GM19351 (cell line): Measurements from ENCODE around the gene DLG2.
"Not testable (repeated sequence)": the region's sequence is repeated elsewhere in the genome, so short reads cannot be mapped to it uniquely, and the experiment has no call there.

Experiments used
- ATAC-seq: cut with Tn5 transposase; IDR thresholded peaks from one replicate; pipeline ENCODE4 v1.9.1; 2021; ENCODE audit warnings: mild to moderate bottlenecking, moderate library complexity; ENCODE audit not compliant: unreplicated experiment

DLG2 gene

GRCh38 chr11:84806354-84806753 is 820.8 kb downstream of the DLG2 start:
- ATAC-seq: no peak

- ATAC-seq: no peak
Observed at GRCh38 chr11:84804041-84804440, 823.1 kb downstream of the DLG2 start.

GRCh38 chr11:84800755-84801346 is 826.3 kb downstream of the DLG2 start:
- ATAC-seq: no peak

- no peak for ATAC-seq
Observed at GRCh38 chr11:84799112-84799511, 828.0 kb downstream of the DLG2 start.

GRCh38 chr11:84795698-84796097 is 831.4 kb downstream of the DLG2 start:
- ATAC-seq: no peak

GRCh38 chr11:84794663-84795443 is 832.3 kb downstream of the DLG2 start:
- ATAC-seq: no peak

GRCh38 chr11:84793318-84793717 is 833.8 kb downstream of the DLG2 start:
- ATAC-seq: no peak

- no peak for ATAC-seq
Observed at GRCh38 chr11:84790849-84791427, 836.2 kb downstream of the DLG2 start.

- no peak for ATAC-seq
Observed at GRCh38 chr11:84788220-84788619, 838.9 kb downstream of the DLG2 start.

GRCh38 chr11:84784158-84784557 is 843.0 kb downstream of the DLG2 start:
- ATAC-seq: not testable (repeated sequence)

GRCh38 chr11:84780689-84781293 is 846.4 kb downstream of the DLG2 start:
- ATAC-seq: peak; percentile 78

GRCh38 chr11:84775503-84775902 is 851.6 kb downstream of the DLG2 start:
- no peak for ATAC-seq

GRCh38 chr11:84763931-84764330 is 863.2 kb downstream of the DLG2 start:
- ATAC-seq: no peak

GRCh38 chr11:84757711-84758110 is 869.4 kb downstream of the DLG2 start:
- no peak for ATAC-seq

GRCh38 chr11:84751371-84751770 is 875.8 kb downstream of the DLG2 start:
- ATAC-seq: no peak

- no peak for ATAC-seq
Observed at GRCh38 chr11:84747871-84748270, 879.3 kb downstream of the DLG2 start.

GRCh38 chr11:84740050-84740449 is 887.1 kb downstream of the DLG2 start:
- no peak for ATAC-seq

- no peak for ATAC-seq
Observed at GRCh38 chr11:84724256-84724655, 902.9 kb downstream of the DLG2 start.

GRCh38 chr11:84722583-84723108 is 904.5 kb downstream of the DLG2 start:
- ATAC-seq: no peak

- ATAC-seq: no peak
Observed at GRCh38 chr11:84721561-84721961, 905.6 kb downstream of the DLG2 start.

- no peak for ATAC-seq
Observed at GRCh38 chr11:84720706-84721402, 906.3 kb downstream of the DLG2 start.
